Right lobe of liver (tissue), 6 donors: ENCODE measurements around the gene IFT43. TPM values are rescaled to one million over a fixed set of nuclear protein-coding genes. Genes with fewer than 3 reads are reported as not detected.

Experiments used
- ATAC-seq, 4 donors: fragments of 200-7000 bp; cut with Tn5 transposase; one replicate each; pipeline ENCODE4 v1.9.1; 2020; ENCODE audit warnings: mild to moderate bottlenecking in 4 of 4, moderate library complexity in 4 of 4
- DNase-seq, 3 donors: peaks; one replicate each; pipeline ENCODE4 v3.0.0-alpha.2; 2020
- H3K27ac ChIP-seq, 3 donors: fragments of 200-600 bp; one replicate each; pipeline ENCODE4 v1.8.0; 2022
- H3K27me3 ChIP-seq, 2 donors: fragments of 200-600 bp; one replicate each; pipeline ENCODE4 v1.8.0; 2022
- H3K36me3 ChIP-seq, 4 donors: fragments of 200-600 bp; sonication (generic) in 1 of 4; one replicate each; pipeline versions ENCODE4 v1.5.1 to v1.8.0; 2017 to 2022; ENCODE audit warnings: control low read depth in 1 of 4
- H3K4me1 ChIP-seq, 4 donors: fragments of 200-600 bp; sonication (generic) in 1 of 4; one replicate each; pipeline versions ENCODE4 v1.5.1 to v1.8.0; 2017 to 2022; ENCODE audit warnings: control low read depth in 1 of 4
- H3K4me3 ChIP-seq, 3 donors: fragments of 200-600 bp; one replicate each; pipeline ENCODE4 v1.8.0; 2022
- H3K9me3 ChIP-seq, 4 donors: fragments of 200-600 bp; sonication (generic) in 1 of 4; one replicate each; pipeline versions ENCODE4 v1.5.1 to v1.8.0; 2017 to 2022; ENCODE audit warnings: control low read depth in 1 of 4
- POLR2A ChIP-seq: fragments of 450-650 bp; IDR thresholded peaks from one replicate; pipeline ENCODE4 v1.6.1; 2017; ENCODE audit warnings: antibody characterized with exemption, mild to moderate bottlenecking
- WGBS: methylation state at CpG from one replicate; pipeline ENCODE4 v1.1.6; 2018; ENCODE audit warnings: low coverage, low lambda C conversion rate; ENCODE audit not compliant: insufficient coverage; ENCODE audit errors: missing lambda C conversion rate; 5-methylcytosine and 5-hydroxymethylcytosine counted together
- intact Hi-C, 2 donors: fragments of 100-400 bp; cut with DNase I; formaldehyde crosslinking; loops; one replicate each; pipeline versions ENCODE4 v1.11.2 to v1.14.1; 2022
- total RNA-seq, 6 experiments: library from RNA; depleted of rRNA in 2 of 6; stranded (reverse); fragments of >200 nt in 2 of 6; fragmentation: NEBNext Ultra II Directional in 3 of 6; extraction: Animal tissue kit (Norgen Biotek cat#: 25700) in 3 of 6; gene quantifications; one replicate each; pipeline versions ENCODE4 v1.1.0 to v1.2.4, GENCODE V29; 2016 to 2023
- TF ChIP-seq, protein P1 (sequence below), 4 donors: fragments of 200-600 bp in 3 of 4; fragments of 450-650 bp in 1 of 4; IDR thresholded peaks; one replicate each; pipeline versions ENCODE4 v1.5.1 to v1.8.0; 2016 to 2022; ENCODE audit warnings: antibody characterized with exemption in 4 of 4, mild to moderate bottlenecking in 2 of 4
- donor health status: DM: no; HTN: yes; CAD: no.
- donor health status: DM: no; HTN: no; CAD: no.
- donor health status: DM: no; HTN: no; CAD: no.
- donor health status: DM: no; HTN: yes; CAD: no.
- donor health status: DM: no; HTN: yes; CAD: no.

The IFT43 gene
- total RNA-seq, 6 experiments from 2014 or later: 13.8 to 36.6 (median 20.7) TPM

DNA sequence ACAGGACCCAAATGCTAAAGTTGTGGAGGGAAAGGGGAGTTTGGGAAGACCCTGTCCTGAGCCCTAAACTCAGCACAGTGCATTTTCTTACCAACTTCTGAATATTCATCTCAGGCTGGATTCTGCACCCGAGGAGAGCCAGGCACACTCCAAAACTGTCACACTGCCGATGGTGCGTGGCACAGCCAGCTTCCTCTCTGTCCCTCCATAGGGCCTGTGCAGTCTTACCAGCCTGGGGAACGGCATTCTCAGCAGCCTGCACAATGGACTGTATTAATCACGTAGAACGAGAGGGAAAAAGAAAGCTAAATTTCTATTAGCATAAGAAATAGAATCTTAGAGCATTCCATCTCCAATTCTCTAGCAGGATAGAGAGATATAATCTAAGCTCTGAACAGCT is 94.9 kb downstream of the IFT43 start:
- no peaks in the 10 kb centered on the region for H3K27me3 ChIP-seq
- no peaks in the 10 kb centered on the region for H3K9me3 ChIP-seq
- no peak overlapping the region for H3K4me3 ChIP-seq
- intact Hi-C loops: no loop called here
- H3K36me3 ChIP-seq: peaks cover 0 to 6% (median 0%) of the 10 kb centered on the region in 4 donors
- no peak overlapping the region for H3K27ac ChIP-seq
- ATAC-seq: no peak
- DNase-seq: no peak
- no peak for TF ChIP-seq POLR2A
- TF ChIP-seq, protein P1, sequence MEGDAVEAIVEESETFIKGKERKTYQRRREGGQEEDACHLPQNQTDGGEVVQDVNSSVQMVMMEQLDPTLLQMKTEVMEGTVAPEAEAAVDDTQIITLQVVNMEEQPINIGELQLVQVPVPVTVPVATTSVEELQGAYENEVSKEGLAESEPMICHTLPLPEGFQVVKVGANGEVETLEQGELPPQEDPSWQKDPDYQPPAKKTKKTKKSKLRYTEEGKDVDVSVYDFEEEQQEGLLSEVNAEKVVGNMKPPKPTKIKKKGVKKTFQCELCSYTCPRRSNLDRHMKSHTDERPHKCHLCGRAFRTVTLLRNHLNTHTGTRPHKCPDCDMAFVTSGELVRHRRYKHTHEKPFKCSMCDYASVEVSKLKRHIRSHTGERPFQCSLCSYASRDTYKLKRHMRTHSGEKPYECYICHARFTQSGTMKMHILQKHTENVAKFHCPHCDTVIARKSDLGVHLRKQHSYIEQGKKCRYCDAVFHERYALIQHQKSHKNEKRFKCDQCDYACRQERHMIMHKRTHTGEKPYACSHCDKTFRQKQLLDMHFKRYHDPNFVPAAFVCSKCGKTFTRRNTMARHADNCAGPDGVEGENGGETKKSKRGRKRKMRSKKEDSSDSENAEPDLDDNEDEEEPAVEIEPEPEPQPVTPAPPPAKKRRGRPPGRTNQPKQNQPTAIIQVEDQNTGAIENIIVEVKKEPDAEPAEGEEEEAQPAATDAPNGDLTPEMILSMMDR (IDR thresholded peaks at IDR 0.05): no peak
- WGBS: 83% methylated on average over 4 of the region's 6 CpGs
- H3K4me1 ChIP-seq: no peaks in the 10 kb centered on the region

DNA sequence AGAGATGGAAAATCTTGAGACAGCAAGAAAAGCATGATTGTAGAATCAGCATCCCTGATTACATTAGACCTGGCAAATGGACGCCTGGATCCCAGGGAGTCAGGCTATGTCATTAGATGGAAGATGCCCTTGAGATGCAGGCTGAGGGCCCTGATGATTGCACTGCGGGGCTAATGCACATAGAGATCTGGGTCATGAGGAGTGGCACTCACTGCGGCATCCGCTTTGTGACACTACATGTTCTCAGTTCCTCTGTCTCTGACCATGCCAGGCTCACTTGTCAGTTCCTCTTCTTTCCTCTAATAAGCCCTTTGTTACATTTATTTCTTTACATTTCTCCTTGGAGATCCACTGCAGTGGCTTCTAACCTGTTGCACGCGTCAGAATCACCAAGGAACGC is 96.1 kb downstream of the IFT43 start:
- intact Hi-C loops: no loop called here
- no peak overlapping the region for H3K27ac ChIP-seq
- no peak overlapping the region for H3K4me3 ChIP-seq
- H3K27me3 ChIP-seq: no peaks in the 10 kb centered on the region
- no peaks in the 10 kb centered on the region for H3K9me3 ChIP-seq
- ATAC-seq: peak in 3 of 4 donors; percentile 25 to 40 (median 37)
- TF ChIP-seq, protein P1 (IDR thresholded peaks at IDR 0.05): no peak
- TF ChIP-seq POLR2A: no peak
- H3K4me1 ChIP-seq: no peaks in the 10 kb centered on the region
- H3K36me3 ChIP-seq: peaks cover 0 to 6% (median 0%) of the 10 kb centered on the region in 4 donors
- 89% methylated on average over 3 of the region's 7 CpGs for WGBS
- DNase-seq: no peak

DNA sequence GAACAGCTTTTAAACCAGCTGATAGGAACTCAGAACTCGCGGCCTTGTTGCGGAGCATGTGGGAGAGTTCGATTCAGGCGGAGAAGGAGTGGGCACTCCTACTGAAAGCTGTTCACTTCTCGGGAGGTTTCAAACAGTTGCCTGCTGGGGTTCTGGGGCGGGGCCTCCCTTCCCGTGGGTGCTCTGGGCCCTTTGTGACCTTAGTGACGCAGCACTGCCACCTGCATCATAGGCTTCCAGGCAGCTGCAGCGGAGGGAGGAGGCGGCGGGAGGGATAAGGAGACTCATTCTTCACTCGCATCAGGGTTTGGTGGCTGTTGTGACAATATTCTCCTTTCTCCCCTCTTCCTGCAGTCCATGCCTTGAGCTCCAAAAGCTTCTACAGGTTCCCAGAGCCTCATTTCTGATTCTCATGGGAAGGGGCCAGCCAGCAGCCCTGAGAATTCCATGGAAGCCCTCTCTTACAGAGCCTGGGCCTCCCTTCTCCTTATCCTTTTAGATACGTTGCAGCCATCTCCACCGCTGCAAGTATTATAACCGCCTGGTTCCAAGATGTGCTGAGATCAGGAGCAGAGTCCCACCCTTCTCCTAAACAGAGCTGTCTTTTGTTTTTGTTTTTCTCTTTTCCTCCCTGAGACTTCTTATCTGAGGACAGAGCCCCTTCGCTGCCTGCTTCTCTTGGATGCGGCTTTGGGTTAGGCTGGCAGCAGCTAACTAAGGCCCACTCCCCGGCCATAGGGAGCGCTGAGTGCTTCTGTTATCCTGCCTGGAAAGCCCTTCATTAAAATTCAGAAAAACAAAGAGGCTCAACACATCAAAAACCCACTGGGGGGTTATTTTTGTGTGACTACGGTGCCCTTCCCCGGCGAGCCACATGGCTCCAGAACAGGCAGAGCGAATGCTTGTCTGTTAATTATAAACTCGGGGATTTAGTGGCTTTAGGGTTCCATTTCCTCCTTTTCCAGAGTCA is 98.5 kb downstream of the IFT43 start:
- TF ChIP-seq, protein P1 (IDR thresholded peaks at IDR 0.05): no peak
- ATAC-seq (no peak), DNase-seq (no peak)
- no peak overlapping the region for H3K4me3 ChIP-seq
- no peak overlapping the region for H3K27ac ChIP-seq
- no peaks in the 10 kb centered on the region for H3K9me3 ChIP-seq
- peaks cover 0 to 6% (median 0%) of the 10 kb centered on the region in 4 donors for H3K36me3 ChIP-seq
- H3K4me1 ChIP-seq: no peaks in the 10 kb centered on the region
- intact Hi-C loops: no loop called here
- H3K27me3 ChIP-seq: no peaks in the 10 kb centered on the region
- 86% methylated on average over 15 of the region's 25 CpGs for WGBS

DNA sequence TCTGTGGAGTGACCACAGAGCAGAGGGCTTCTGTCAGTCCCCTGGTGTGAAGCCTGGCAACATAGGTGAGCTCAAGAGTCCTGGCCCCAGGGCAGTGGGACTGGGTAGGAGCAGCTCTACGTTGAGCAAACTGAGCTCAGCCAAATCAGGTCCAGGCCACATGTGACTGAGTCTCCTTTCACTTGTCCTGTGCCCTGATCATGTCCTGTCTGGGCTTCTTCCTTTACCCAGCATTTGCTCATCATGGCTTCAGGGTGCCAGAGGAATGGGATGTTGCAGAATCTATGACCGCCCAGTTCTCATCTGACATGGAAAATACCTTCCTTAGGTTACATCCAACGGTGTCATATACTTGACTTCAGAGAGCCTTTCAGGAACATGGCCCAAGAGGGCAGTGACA is 99.8 kb downstream of the IFT43 start:
- Histone ChIP-seq H3K27ac (no peak overlapping the region), H3K9me3 (no peaks in the 10 kb centered on the region), H3K27me3 (no peaks in the 10 kb centered on the region), H3K4me1 (no peaks in the 10 kb centered on the region), H3K4me3 (no peak overlapping the region), H3K36me3 (peaks cover 0 to 6% (median 0%) of the 10 kb centered on the region in 4 donors)
- TF ChIP-seq, protein P1 (IDR thresholded peaks at IDR 0.05): no peak
- TF ChIP-seq POLR2A: no peak
- intact Hi-C loops: no loop called here
- WGBS: 89% methylated on average over 2 of the region's 3 CpGs
- no peak for DNase-seq
- ATAC-seq: no peak
